ENCODE data around the gene ZNF14. TPM values are rescaled to one million over a fixed set of nuclear protein-coding genes. Genes with fewer than 3 reads are reported as not detected.

The ZNF14 gene
- total RNA-seq, 3 donors from 2014 or later (not counting 1 experiment from before 2014, with no cell fraction given) = 12.7 to 18.6 (median 14.0) TPM

- Histone ChIP-seq H3K9me3 (ENCODE audit: control insufficient read depth, insufficient read depth, low read length) (peaks cover 3% of the 10 kb centered on the region), H3K36me3 (ENCODE audit: control insufficient read depth, insufficient read depth, low read length) (peaks cover 29% of the 10 kb centered on the region), H3K4me3 (ENCODE audit: low read length) (no peak overlapping the region), H3K27ac (ENCODE audit: low read length) (peak overlapping the region; percentile 100), H3K4me1 (ENCODE audit: control insufficient read depth, insufficient read depth, low read length) (peaks cover 42% of the 10 kb centered on the region), H3K27me3 (ENCODE audit: control insufficient read depth, insufficient read depth, low read length) (no peaks in the 10 kb centered on the region)
- Mint-ChIP-seq H3K27me3 (ENCODE audit: low read depth in 2 of 2) (no peaks in the 10 kb centered on the region), H3K4me1 (peaks cover 28 to 30% of the 10 kb centered on the region in 2 donors), H3K9me3 (no peaks in the 10 kb centered on the region), H3K27ac (peak overlapping the region; percentile 95 to 98), H3K36me3 (no peaks in the 10 kb centered on the region), H3K4me3 (peak overlapping the region; percentile 94)
- intact Hi-C loops (cut with micrococcal nuclease) = no loop called here
- DNase-seq = peak in 1 of 2 donors; percentile 71
- no peak for TF ChIP-seq CTCF (IDR thresholded peaks at IDR 0.05)
- ATAC-seq = no peak
- 80% methylated on average over 17 of the region's 18 CpGs for WGBS (ENCODE audit: insufficient coverage)
These were observed 71.1 kb downstream of the ZNF14 start for GRCh38 chr19:19661675-19662251.

- Mint-ChIP-seq H3K4me1 (peaks cover 28 to 30% of the 10 kb centered on the region in 2 donors), H3K9me3 (no peaks in the 10 kb centered on the region), H3K36me3 (no peaks in the 10 kb centered on the region), H3K27me3 (ENCODE audit: low read depth in 2 of 2) (no peaks in the 10 kb centered on the region), H3K4me3 (no peak overlapping the region), H3K27ac (peak overlapping the region; percentile 95 to 98)
- H3K9me3 ChIP-seq (ENCODE audit: control insufficient read depth, insufficient read depth, low read length) = no peaks in the 10 kb centered on the region
- no peak for TF ChIP-seq CTCF (IDR thresholded peaks at IDR 0.05)
- H3K4me3 ChIP-seq (ENCODE audit: low read length) = no peak overlapping the region
- 92% methylated on average over 10 of the region's 10 CpGs for WGBS (ENCODE audit: insufficient coverage)
- peaks cover 35% of the 10 kb centered on the region for H3K36me3 ChIP-seq (ENCODE audit: control insufficient read depth, insufficient read depth, low read length)
- ATAC-seq (no peak), DNase-seq (no peak)
- intact Hi-C loops (cut with micrococcal nuclease) = no loop called here
- peak overlapping the region; percentile 35 for H3K27ac ChIP-seq (ENCODE audit: low read length)
- H3K27me3 ChIP-seq (ENCODE audit: control insufficient read depth, insufficient read depth, low read length) = no peaks in the 10 kb centered on the region
- peaks cover 36% of the 10 kb centered on the region for H3K4me1 ChIP-seq (ENCODE audit: control insufficient read depth, insufficient read depth, low read length)
These were observed 71.7 kb downstream of the ZNF14 start for GRCh38 chr19:19661141-19661674.

Other genes with a start within 250 kb of the ZNF14 start
- gene TSSK6, start 217.6 kb downstream of the ZNF14 start, total RNA-seq = 1 to 10 TPM; 2.2 to 2.5 (median 2.3) TPM
- gene NDUFA13, start 216.9 kb downstream of the ZNF14 start, total RNA-seq = 100 to 1,000 TPM; 165 to 191 (median 188) TPM
- 1 to 10 TPM; 4.0 to 6.0 (median 4.3) TPM for gene YJEFN3, start 204.2 kb downstream of the ZNF14 start, total RNA-seq
- under 1 TPM; 0.05 to 0.20 (median 0.11) TPM for gene CILP2, start 194.8 kb downstream of the ZNF14 start, total RNA-seq
- gene PBX4, start 114.4 kb downstream of the ZNF14 start, total RNA-seq = 10 to 100 TPM; 10.7 to 15.9 (median 11.1) TPM
- gene LPAR2, start 104.9 kb downstream of the ZNF14 start, total RNA-seq = 10 to 100 TPM; 52.1 to 81.5 (median 56.4) TPM
- gene GMIP, start 89.5 kb downstream of the ZNF14 start, total RNA-seq = 100 to 1,000 TPM; 134 to 188 (median 150) TPM
- gene ATP13A1, start 69.4 kb downstream of the ZNF14 start, total RNA-seq = 10 to 100 TPM; 58.1 to 73.2 (median 67.7) TPM
- gene ZNF101, start 64.3 kb downstream of the ZNF14 start, total RNA-seq = 10 to 100 TPM; 35.7 to 58.7 (median 41.0) TPM
- 10 to 100 TPM; 35.0 to 62.8 (median 44.0) TPM for gene ZNF506, start 88.6 kb upstream of the ZNF14 start, total RNA-seq
- gene ZNF253, start 132.8 kb upstream of the ZNF14 start, total RNA-seq = 10 to 100 TPM in 2 of 3 donors, 1 to 10 TPM in 1; 8.6 to 14.7 (median 10.1) TPM
- 1 to 10 TPM; 2.2 to 5.2 (median 4.2) TPM for gene ZNF93, start 167.8 kb upstream of the ZNF14 start, total RNA-seq

All from natural killer cell (primary cell).